A673 (cell line): ENCODE data around the gene RNF115. TPM values are rescaled to one million over a fixed set of nuclear protein-coding genes. Genes with fewer than 3 reads are reported as not detected.

Source experiments
- BruUV-seq: library from RNA; stranded (reverse); fragments of 400-500 nt; replicated peaks from 2 replicates; lab custom pipeline; 2021; lab: Mats Ljungman, UMichigan
- CTCF ChIA-PET: fragments of 300-600 bp; sonication (Branson Sonifier 250); formaldehyde crosslinking; loops from one replicate; lab custom pipeline; 2022; ENCODE audit warnings: antibody characterized with exemption; lab: Charles Lee
- POLR2A ChIA-PET: fragments of 300-600 bp; sonication (Branson Sonifier 250); formaldehyde crosslinking; loops from one replicate; lab custom pipeline; 2022; ENCODE audit warnings: antibody characterized with exemption; ENCODE audit not compliant: low non-redundant PET; lab: Charles Lee
- DNase-seq: peaks from one replicate; pipeline ENCODE4 v3.0.0-alpha.2; 2015; ENCODE audit warnings: low spot score
- H3K27ac ChIP-seq: fragments of 200-600 bp; sonication (generic); 2 replicates; pipeline ENCODE4 v1.5.1; 2016; ENCODE audit warnings: mixed run types, low read depth, mild to moderate bottlenecking, mixed read lengths, antibody characterized with exemption, low read length; ENCODE audit not compliant: poor library complexity, severe bottlenecking
- H3K27me3 ChIP-seq: fragments of 200-600 bp; sonication (generic); replicated peaks from 2 replicates; pipeline ENCODE4 v1.6.1; 2017; ENCODE audit warnings: mixed run types, low read depth, mild to moderate bottlenecking, mixed read lengths, antibody characterized with exemption, low read length; ENCODE audit not compliant: insufficient read depth, poor library complexity
- H3K36me3 ChIP-seq: fragments of 200-600 bp; sonication (generic); 2 replicates; pipeline ENCODE4 v1.6.1; 2016; ENCODE audit warnings: mixed run types, mild to moderate bottlenecking, mixed read lengths, antibody characterized with exemption, low read length; ENCODE audit not compliant: insufficient read depth, poor library complexity, severe bottlenecking
- H3K4me1 ChIP-seq: fragments of 200-600 bp; sonication (generic); 2 replicates; pipeline ENCODE4 v1.6.1; 2017; ENCODE audit warnings: mixed run types, mild to moderate bottlenecking, mixed read lengths, antibody characterized with exemption, low read length; ENCODE audit not compliant: insufficient read depth, poor library complexity, severe bottlenecking
- H3K4me3 ChIP-seq: fragments of 200-600 bp; sonication (generic); 2 replicates; pipeline ENCODE4 v1.5.1; 2016; ENCODE audit warnings: low read depth, mixed run types, mild to moderate bottlenecking, mixed read lengths, low read length; ENCODE audit not compliant: poor library complexity, severe bottlenecking
- H3K9me3 ChIP-seq: fragments of 200-600 bp; sonication (generic); 2 replicates; pipeline ENCODE4 v1.6.1; 2016; ENCODE audit warnings: mixed run types, low read depth, mild to moderate bottlenecking, mixed read lengths, antibody characterized with exemption, low read length; ENCODE audit not compliant: poor library complexity, severe bottlenecking
- CTCF ChIP-seq: fragments of 300-800, 200-600 bp; sonication (generic); conservative IDR thresholded peaks from 2 replicates; pipeline ENCODE4 v1.5.1; 2017; ENCODE audit warnings: low read depth, mild to moderate bottlenecking, antibody characterized with exemption, low read length, moderate library complexity, mixed read lengths
- EZH2 ChIP-seq: fragments of 200-600 bp; sonication (generic); IDR thresholded peaks from 2 replicates; pipeline ENCODE4 v1.6.1; 2017; ENCODE audit warnings: borderline replicate concordance, low read depth, mild to moderate bottlenecking, mixed read lengths, antibody characterized with exemption, low read length; ENCODE audit not compliant: poor library complexity, severe bottlenecking
- intact Hi-C: fragments of 100-400 bp; cut with micrococcal nuclease; formaldehyde crosslinking; loops from one replicate; pipeline ENCODE4 v1.10.0; 2022; ENCODE audit not compliant: unreplicated experiment
- total RNA-seq: library from RNA; stranded (reverse); gene quantifications from 2 replicates; pipeline ENCODE4 v1.2.3, GENCODE V29; 2021

The RNF115 gene
- total RNA-seq, 1 experiment from 2014 or later = 18.0 TPM

- H3K4me3 ChIP-seq = no peak overlapping the region
- no peak for DNase-seq
- H3K27me3 ChIP-seq = no peaks in the 10 kb centered on the region
- intact Hi-C loops = loop anchor here (5.0 to 10.0 kb wide), 3 partner anchors 52 to 140 kb away; partner anchors contain the start of genes LIX1L and TXNIP
- no TSS peak for BruUV-seq
- H3K4me1 ChIP-seq = peaks cover 9% of the 10 kb centered on the region
- ChIA-PET POLR2A (no interaction called here), CTCF (interaction anchor here (0.8 to 2.7 kb wide), 2 partner anchors 12 to 35 kb away, joined by 3 to 14 read pairs; partner anchors contain the start of gene NUDT17)
- no peak overlapping the region for H3K27ac ChIP-seq
- TF ChIP-seq EZH2 (no peak), CTCF (no peak)
- no peaks in the 10 kb centered on the region for H3K9me3 ChIP-seq
- H3K36me3 ChIP-seq = peaks cover 35% of the 10 kb centered on the region
Observed at GRCh38 chr1:145857170-145857569, 33.3 kb upstream of the RNF115 start.

GRCh38 chr1:145855426-145855948, 31.6 kb upstream of the RNF115 start:
- ChIA-PET POLR2A (no interaction called here), CTCF (no interaction called here)
- DNase-seq = peak; percentile 18
- H3K36me3 ChIP-seq = peaks cover 48% of the 10 kb centered on the region
- intact Hi-C loops = loop anchor here (5.0 to 10.0 kb wide), 3 partner anchors 51 to 142 kb away; partner anchors contain the start of genes LIX1L and TXNIP
- H3K4me3 ChIP-seq = no peak overlapping the region
- no peaks in the 10 kb centered on the region for H3K9me3 ChIP-seq
- TF ChIP-seq CTCF (peak; percentile 52), EZH2 (no peak)
- H3K4me1 ChIP-seq = peaks cover 9% of the 10 kb centered on the region
- H3K27me3 ChIP-seq = no peaks in the 10 kb centered on the region
- BruUV-seq = no TSS peak
- H3K27ac ChIP-seq = no peak overlapping the region

GRCh38 chr1:145849356-145850160, 25.7 kb upstream of the RNF115 start:
- no peak for DNase-seq

More at GRCh38 chr1:145849356-145850160, 25.7 kb upstream of the RNF115 start:
- intact Hi-C loops = loop anchor here (5.0 to 10.0 kb wide), 3 partner anchors 38 to 128 kb away; partner anchors contain the start of gene ANKRD35
- ChIA-PET CTCF (no interaction called here), POLR2A (no interaction called here)
- peaks cover 12% of the 10 kb centered on the region for H3K4me1 ChIP-seq
- no peaks in the 10 kb centered on the region for H3K9me3 ChIP-seq
- BruUV-seq = no TSS peak
- H3K27me3 ChIP-seq = no peaks in the 10 kb centered on the region
- H3K27ac ChIP-seq = no peak overlapping the region
- TF ChIP-seq CTCF = peak; percentile 58
- TF ChIP-seq EZH2 = no peak
- no peak overlapping the region for H3K4me3 ChIP-seq
- H3K36me3 ChIP-seq = peaks cover 52% of the 10 kb centered on the region
